H1 (cell line): ENCODE results near the gene ARMH4. TPM values are rescaled to one million over a fixed set of nuclear protein-coding genes. Genes with fewer than 3 reads are reported as not detected.

Experiments
- CTCF ChIA-PET: fragments of 300-600 bp; sonication (Branson Sonifier 250); formaldehyde crosslinking; loops from one replicate; lab custom pipeline; 2021; ENCODE audit not compliant: partially characterized antibody; lab: Charles Lee
- POLR2A ChIA-PET: fragments of 300-600 bp; sonication (Branson Sonifier 250); formaldehyde crosslinking; loops from one replicate; lab custom pipeline; 2021; ENCODE audit warnings: inconsistent platforms; ENCODE audit not compliant: partially characterized antibody; lab: Charles Lee
- DNase-seq, 2 experiments: peaks; one replicate each; pipeline versions ENCODE4 v3.0.0 to v3.0.0-alpha.2; 2010 to 2022; ENCODE audit warnings: low spot score in 2 of 2, low read depth in 1 of 2, mixed read lengths in 1 of 2
- FAIRE-seq: peaks from 2 replicates; lab custom pipeline; 2011; peaks lifted over from hg19 to GRCh38; lab: Jason Lieb, UNC
- H2AFZ ChIP-seq: 2 replicates; pipeline ENCODE4 v1.8.1; 2012; ENCODE audit warnings: low read length, inconsistent platforms
- H2AK5ac ChIP-seq: 2 replicates; pipeline ENCODE4 v1.6.1; 2013; ENCODE audit warnings: low read depth, low read length
- H2BK120ac ChIP-seq: replicated peaks from 2 replicates; pipeline ENCODE3; 2013; ENCODE audit warnings: low read depth, low read length, inconsistent platforms
- H2BK12ac ChIP-seq: 2 replicates; pipeline ENCODE4 v1.6.1; 2013; ENCODE audit warnings: low read depth, low read length
- H2BK15ac ChIP-seq: 2 replicates; pipeline ENCODE4 v1.6.1; 2013; ENCODE audit warnings: low read length
- H2BK20ac ChIP-seq: 2 replicates; pipeline ENCODE4 v1.6.1; 2013; ENCODE audit warnings: low read length
- H2BK5ac ChIP-seq: 2 replicates; pipeline ENCODE4 v1.6.1; 2013; ENCODE audit warnings: low read depth, low read length
- H3K14ac ChIP-seq: 2 replicates; pipeline ENCODE4 v1.6.1; 2013; ENCODE audit warnings: inconsistent platforms; ENCODE audit not compliant: insufficient read length
- H3K18ac ChIP-seq: 2 replicates; pipeline ENCODE4 v1.6.1; 2013; ENCODE audit warnings: low read length; ENCODE audit errors: extremely low read depth
- H3K23ac ChIP-seq: 2 replicates; pipeline ENCODE4 v1.6.1; 2013; ENCODE audit warnings: inconsistent platforms; ENCODE audit not compliant: insufficient read length
- H3K23me2 ChIP-seq: 2 replicates; pipeline ENCODE4 v1.6.1; 2013; ENCODE audit warnings: low read depth, low read length
- H3K27ac ChIP-seq: 2 replicates; pipeline ENCODE4 v1.6.1; 2011; ENCODE audit warnings: low read depth, low read length, inconsistent platforms
- H3K27me3 ChIP-seq, 4 experiments: replicated peaks in 1 of 4; 1 replicate in 1 of 4; 2 replicates in 3 of 4; pipeline versions ENCODE4 v1.6.1 to v1.8.1; 2011 to 2013; ENCODE audit warnings: low read length in 3 of 4, mild to moderate bottlenecking in 3 of 4, inconsistent platforms in 2 of 4, mixed read lengths in 2 of 4, moderate library complexity in 1 of 4; ENCODE audit not compliant: control insufficient read depth in 3 of 4, insufficient read depth in 3 of 4; ENCODE audit errors: extremely low read depth in 1 of 4
- H3K36me3 ChIP-seq, 4 experiments: 2 replicates each; pipeline versions ENCODE4 v1.6.1 to v1.8.1; 2011 to 2013; ENCODE audit warnings: mild to moderate bottlenecking in 4 of 4, low read length in 3 of 4, moderate library complexity in 2 of 4, control low read depth in 1 of 4, inconsistent platforms in 1 of 4; ENCODE audit not compliant: insufficient read depth in 4 of 4, control insufficient read depth in 2 of 4
- H3K4ac ChIP-seq: replicated peaks from 2 replicates; pipeline ENCODE3; 2013; ENCODE audit warnings: low read length, low read depth, mixed read lengths, inconsistent platforms; ENCODE audit not compliant: insufficient read length
- H3K4me1 ChIP-seq, 4 experiments: replicated peaks in 1 of 4; 1 replicate in 1 of 4; 2 replicates in 3 of 4; pipeline versions ENCODE4 v1.6.1 to v1.8.1; 2011 to 2013; ENCODE audit warnings: low read length in 3 of 4, inconsistent platforms in 2 of 4, mixed read lengths in 1 of 4; ENCODE audit not compliant: insufficient read depth in 4 of 4, control insufficient read depth in 3 of 4
- H3K4me2 ChIP-seq, 2 experiments: 2 replicates each; pipeline versions ENCODE4 v1.6.1 to v1.8.1; 2011 to 2013; ENCODE audit warnings: low read depth in 2 of 2, low read length in 2 of 2, control low read depth in 1 of 2, inconsistent platforms in 1 of 2, mild to moderate bottlenecking in 1 of 2; ENCODE audit not compliant: insufficient read depth in 1 of 2
- H3K4me3 ChIP-seq, 4 experiments: fragments of 200-600, 300-600 bp in 1 of 4; sonication (generic), shearing (Covaris generic), sonication (Bioruptor Twin) in 1 of 4; 2 replicates each; pipeline versions ENCODE4 v1.5.1 to v1.8.1; 2011 to 2016; ENCODE audit warnings: low read length in 4 of 4, low read depth in 3 of 4, control low read depth in 2 of 4, inconsistent platforms in 2 of 4, mild to moderate bottlenecking in 2 of 4, mixed read lengths in 1 of 4, moderate library complexity in 1 of 4; ENCODE audit not compliant: insufficient read depth in 2 of 4; ENCODE audit errors: extremely low read depth in 1 of 4
- H3K56ac ChIP-seq: replicated peaks from 2 replicates; pipeline ENCODE3; 2013; ENCODE audit warnings: low read depth, mild to moderate bottlenecking, mixed read lengths, low read length, inconsistent platforms; ENCODE audit not compliant: insufficient read length
- H3K79me1 ChIP-seq: 2 replicates; pipeline ENCODE4 v1.6.1; 2013; ENCODE audit warnings: low read depth, low read length, control low read depth
- H3K79me2 ChIP-seq, 2 experiments: 2 replicates each; pipeline versions ENCODE4 v1.6.1 to v1.8.1; 2012 to 2013; ENCODE audit warnings: low read length in 2 of 2, mild to moderate bottlenecking in 2 of 2, inconsistent platforms in 1 of 2; ENCODE audit not compliant: insufficient read depth in 2 of 2, control insufficient read depth in 1 of 2
- H3K9ac ChIP-seq, 4 experiments: replicated peaks in 1 of 4; 1 replicate in 1 of 4; 2 replicates in 3 of 4; pipeline versions ENCODE4 v1.6.1 to v1.8.1; 2011 to 2013; ENCODE audit warnings: low read depth in 3 of 4, low read length in 3 of 4, control low read depth in 2 of 4, mild to moderate bottlenecking in 2 of 4, moderate library complexity in 2 of 4, inconsistent platforms in 1 of 4; ENCODE audit errors: extremely low read depth in 1 of 4
- H3K9me3 ChIP-seq, 2 experiments: 2 replicates each; pipeline versions ENCODE4 v1.6.1 to v1.8.1; 2012 to 2013; ENCODE audit warnings: mild to moderate bottlenecking in 2 of 2, moderate library complexity in 2 of 2, control low read depth in 1 of 2, inconsistent platforms in 1 of 2, low read depth in 1 of 2, low read length in 1 of 2, mixed read lengths in 1 of 2; ENCODE audit not compliant: insufficient read depth in 2 of 2
- H4K20me1 ChIP-seq, 2 experiments: replicated peaks in 1 of 2; 2 replicates each; pipeline versions ENCODE3 to v1.8.1; 2011 to 2013; ENCODE audit warnings: inconsistent platforms in 2 of 2, low read length in 2 of 2, mild to moderate bottlenecking in 1 of 2; ENCODE audit not compliant: insufficient read depth in 2 of 2, control insufficient read depth in 1 of 2
- H4K5ac ChIP-seq: 2 replicates; pipeline ENCODE4 v1.6.1; 2013; ENCODE audit warnings: low read length, low read depth, mixed read lengths, inconsistent platforms; ENCODE audit not compliant: insufficient read length
- H4K8ac ChIP-seq: 2 replicates; pipeline ENCODE4 v1.8.0; 2013; ENCODE audit warnings: mild to moderate bottlenecking, moderate library complexity, low read length, inconsistent platforms; ENCODE audit not compliant: insufficient read depth; ENCODE audit errors: extremely low read depth
- H4K91ac ChIP-seq: replicated peaks from 2 replicates; pipeline ENCODE3; 2013; ENCODE audit warnings: low read length, mixed read lengths, inconsistent platforms; ENCODE audit not compliant: insufficient read length
- EGR1 ChIP-seq: IDR thresholded peaks from 2 replicates; pipeline ENCODE4 v1.6.1; 2011; ENCODE audit warnings: low read depth, low read length, borderline replicate concordance
- EP300 ChIP-seq, 2 experiments: IDR thresholded peaks; 1 replicate in 1 of 2; 2 replicates in 1 of 2; pipeline ENCODE4 v1.6.1; 2011 to 2012; ENCODE audit warnings: low read depth in 2 of 2, low read length in 2 of 2, mild to moderate bottlenecking in 2 of 2, borderline replicate concordance in 1 of 2, inconsistent platforms in 1 of 2, moderate library complexity in 1 of 2
- JUN ChIP-seq: IDR thresholded peaks from 2 replicates; pipeline ENCODE4 v1.6.1; 2011; ENCODE audit warnings: low read depth, mild to moderate bottlenecking, improper control_type of control experiment, low read length
- PHF8 ChIP-seq: fragments of 200-600 bp; sonication (generic); conservative IDR thresholded peaks from 2 replicates; pipeline ENCODE4 v1.7.1; 2012; ENCODE audit warnings: low read depth, mild to moderate bottlenecking, inconsistent platforms, low read length, moderate library complexity
- POU5F1 ChIP-seq: IDR thresholded peaks from 2 replicates; pipeline ENCODE4 v1.6.1; 2011; ENCODE audit warnings: low read depth, mild to moderate bottlenecking, low read length, moderate library complexity
- YY1 ChIP-seq: IDR thresholded peaks from 2 replicates; pipeline ENCODE4 v1.6.1; 2011; ENCODE audit warnings: low read depth, mild to moderate bottlenecking, low read length
- WGBS, 2 experiments: shearing (Covaris generic) in 1 of 2; methylation state at CpG; one replicate each; pipeline versions ENCODE4 v1.1.6 to v1.1.7; 2013 to 2015; ENCODE audit warnings: low lambda C conversion rate in 2 of 2, mixed read lengths in 2 of 2, inconsistent platforms in 1 of 2, low coverage in 1 of 2, missing lambda C conversion rate in 1 of 2; ENCODE audit not compliant: insufficient replicate concordance in 2 of 2, insufficient coverage in 1 of 2, insufficient read length in 1 of 2; ENCODE audit errors: extremely low coverage in 1 of 2, missing lambda C conversion rate in 1 of 2; 5-methylcytosine and 5-hydroxymethylcytosine counted together
- polyA plus RNA-seq, 7 experiments: library from polyadenylated mRNA; depleted of rRNA in 3 of 7; stranded (reverse) in 5 of 7; unstranded in 2 of 7; fragments of >200 nt in 5 of 7; fragments of 200-250 nt in 2 of 7; gene quantifications; 1 replicate in 5 of 7; 2 replicates in 1 of 7; 4 replicates in 1 of 7; pipeline versions ENCODE4 v1.2.1 to v1.2.3, GENCODE V29; 2011 to 2013; ENCODE audit warnings: missing spikeins in 2 of 7, mixed read lengths in 2 of 7
- total RNA-seq: library from RNA; stranded (reverse); fragmentation: NEBNext Ultra II Directional; extraction: Animal tissue kit (Norgen Biotek cat#: 25700); gene quantifications from 2 replicates; pipeline ENCODE4 v1.2.1, GENCODE V29; 2021

Gene ARMH4
- total and polyA plus RNA-seq, 2 of the 8 experiments (the other 6 are each of a cell fraction or from before 2014, with no cell fraction given), result 7.1 to 25.4 TPM

GRCh38 chr14:58068306-58068705, 83.7 kb downstream of the ARMH4 start:
- no peaks in the 10 kb centered on the region for H3K23me2 ChIP-seq
- H3K27me3 ChIP-seq, result no peaks in the 10 kb centered on the region
- no peak overlapping the region for H2BK15ac ChIP-seq
- no peak for DNase-seq
- CTCF ChIA-PET, result interaction anchor here (0.6 to 0.9 kb wide), 2 partner anchors 17 to 580 kb away, joined by 3 read pairs; no protein-coding TSS in a partner anchor
- no peaks in the 10 kb centered on the region for H3K4me1 ChIP-seq
- H3K4me3 ChIP-seq, result no peak overlapping the region
- H3K9ac ChIP-seq, result no peak overlapping the region
- no peak overlapping the region for H3K4me2 ChIP-seq
- H3K4ac ChIP-seq, result no peak overlapping the region
- no peaks in the 10 kb centered on the region for H3K9me3 ChIP-seq
- no peak overlapping the region for H4K8ac ChIP-seq
- no peak overlapping the region for H3K27ac ChIP-seq
- POLR2A ChIA-PET, result no interaction called here
- H2BK5ac ChIP-seq, result no peak overlapping the region
- no peak overlapping the region for H3K23ac ChIP-seq
- H4K91ac ChIP-seq, result no peak overlapping the region
- 73% methylated on average over 1 of the region's 1 CpG; no CpG with 5 or more reads in 1 of the 2 experiments for WGBS, 2 experiments
- FAIRE-seq, result no peak
- H2AK5ac ChIP-seq, result no peak overlapping the region
- H3K18ac ChIP-seq, result no peak overlapping the region
- H4K20me1 ChIP-seq, result no peaks in the 10 kb centered on the region
- H2BK20ac ChIP-seq, result no peak overlapping the region
- H2BK120ac ChIP-seq, result no peak overlapping the region
- no peak overlapping the region for H4K5ac ChIP-seq
- no peak overlapping the region for H2BK12ac ChIP-seq
- no peaks in the 10 kb centered on the region for H3K36me3 ChIP-seq
- H3K14ac ChIP-seq, result no peak overlapping the region
- H3K79me1 ChIP-seq, result no peaks in the 10 kb centered on the region
- no peak overlapping the region for H2AFZ ChIP-seq
- no peaks in the 10 kb centered on the region for H3K79me2 ChIP-seq
- no peak overlapping the region for H3K56ac ChIP-seq
- no peak for TF ChIP-seq EP300 (IDR thresholded peaks at IDR 0.05; ENCODE audit: borderline replicate concordance in 1 of 2, low read depth in 2 of 2, low read length in 2 of 2)
- TF ChIP-seq JUN, result no peak
- no peak for TF ChIP-seq POU5F1
- no peak for TF ChIP-seq YY1
- TF ChIP-seq EGR1, result no peak
- no peak for TF ChIP-seq PHF8
